Lung microvascular endothelial cell (primary cell): ENCODE measurements around the gene RABGGTA. TPM values are rescaled to one million over a fixed set of nuclear protein-coding genes. Genes with fewer than 3 reads are reported as not detected.
"Not testable (repeated sequence)": the region's sequence is repeated elsewhere in the genome, so short reads cannot be mapped to it uniquely, and the experiment has no call there.

Experiments
- DNase-seq, 2 donors: peaks; one replicate each; pipeline versions ENCODE4 v3.0.0 to v3.0.0-alpha.2; 2010; ENCODE audit warnings: low read depth in 2 of 2
- total RNA-seq: library from RNA; depleted of rRNA; stranded (reverse); fragments of >200 nt; gene quantifications from 2 replicates; pipeline ENCODE4 v1.2.1, GENCODE V29; 2014

The RABGGTA gene
- total RNA-seq, 1 donor from 2014 or later = 17.3 TPM

GRCh38 chr14:24243336-24243836 lies 28.0 kb downstream of the RABGGTA start:
- DNase-seq = peak in 1 of 2 donors; percentile 50

GRCh38 chr14:24241829-24242443 lies 29.5 kb downstream of the RABGGTA start:
- DNase-seq = peak; percentile 91 to 95

- DNase-seq = no peak
Measured at GRCh38 chr14:24240110-24240918, 31.1 kb downstream of the RABGGTA start.

- no peak for DNase-seq
Measured at GRCh38 chr14:24238527-24239037, 32.8 kb downstream of the RABGGTA start.

GRCh38 chr14:24238123-24238522 lies 33.3 kb downstream of the RABGGTA start:
- no peak for DNase-seq

GRCh38 chr14:24237463-24237955 lies 33.9 kb downstream of the RABGGTA start:
- no peak for DNase-seq

- no peak for DNase-seq
Measured at GRCh38 chr14:24236689-24237462, 34.5 kb downstream of the RABGGTA start.

GRCh38 chr14:24235804-24236688 lies 35.4 kb downstream of the RABGGTA start:
- no peak for DNase-seq

GRCh38 chr14:24234095-24235005 lies 37.0 kb downstream of the RABGGTA start:
- no peak for DNase-seq

- DNase-seq = peak in 1 of 2 donors; percentile 76
Measured at GRCh38 chr14:24233538-24233866, 37.9 kb downstream of the RABGGTA start.

- DNase-seq = peak; percentile 28 to 35
Measured at GRCh38 chr14:24232645-24233537, 38.5 kb downstream of the RABGGTA start, which contains the start of gene GMPR2. TSS of gene GMPR2 (plus strand) at chr14:24232929. CDS start at chr14:24233254, 325 bp downstream.

- DNase-seq = peak; percentile 96 to 97
Measured at GRCh38 chr14:24232121-24232644, 39.2 kb downstream of the RABGGTA start, which contains the start of gene NEDD8. TSS of gene NEDD8 (minus strand) at chr14:24232367. CDS start at chr14:24232267, 100 bp downstream.

- DNase-seq = peak; percentile 23 to 36
Measured at GRCh38 chr14:24231263-24232120, 39.9 kb downstream of the RABGGTA start.

GRCh38 chr14:24228902-24229301 lies 42.5 kb downstream of the RABGGTA start:
- DNase-seq = no peak

- DNase-seq = no peak
Measured at GRCh38 chr14:24226473-24226872, 44.9 kb downstream of the RABGGTA start.

- DNase-seq = peak; percentile 96 to 98
Measured at GRCh38 chr14:24224618-24225071, 46.8 kb downstream of the RABGGTA start.

- not testable (repeated sequence) for DNase-seq
Measured at GRCh38 chr14:24222987-24223386, 48.4 kb downstream of the RABGGTA start.
